OCI-LY7 (cell line): Measurements from ENCODE around the gene SV2C. TPM values are rescaled to one million over a fixed set of nuclear protein-coding genes. Genes with fewer than 3 reads are reported as not detected.

Source experiments
- BruUV-seq: library from RNA; stranded (reverse); fragments of 400-500 nt; replicated peaks from 2 replicates; lab custom pipeline; 2021; lab: Mats Ljungman, UMichigan
- CTCF ChIA-PET: fragments of 300-600 bp; sonication (Branson Sonifier 250); formaldehyde crosslinking; loops from one replicate; lab custom pipeline; 2022; ENCODE audit warnings: antibody characterized with exemption; ENCODE audit not compliant: unreplicated experiment; lab: Charles Lee
- POLR2A ChIA-PET: fragments of 300-600 bp; sonication (Branson Sonifier 250); formaldehyde crosslinking; loops from one replicate; lab custom pipeline; 2022; ENCODE audit warnings: antibody characterized with exemption; lab: Charles Lee
- DNase-seq: peaks from one replicate; pipeline ENCODE4 v3.0.0-alpha.2; 2015; ENCODE audit warnings: low spot score
- H2AFZ ChIP-seq: fragments of 200-600 bp; sonication (generic), shearing (Covaris generic); 2 replicates; pipeline ENCODE4 v1.6.1; 2014; ENCODE audit warnings: mild to moderate bottlenecking, antibody characterized with exemption, low read length, moderate library complexity
- H3K27ac ChIP-seq: fragments of 200-600 bp; sonication (generic); 2 replicates; pipeline ENCODE4 v1.5.1; 2014; ENCODE audit warnings: mixed run types, low read depth, mild to moderate bottlenecking, moderate library complexity, low read length, inconsistent platforms; ENCODE audit not compliant: poor library complexity, severe bottlenecking
- H3K36me3 ChIP-seq: fragments of 200-600 bp; sonication (generic); 2 replicates; pipeline ENCODE4 v1.6.1; 2014; ENCODE audit warnings: mild to moderate bottlenecking, antibody characterized with exemption, low read length, moderate library complexity, mixed read lengths; ENCODE audit not compliant: insufficient read depth
- H3K4me1 ChIP-seq: fragments of 200-600 bp; sonication (generic); 2 replicates; pipeline ENCODE4 v1.5.1; 2014; ENCODE audit warnings: mild to moderate bottlenecking, low read length; ENCODE audit not compliant: insufficient read depth, poor library complexity, severe bottlenecking
- H3K4me2 ChIP-seq: fragments of 200-600 bp; sonication (generic); 2 replicates; pipeline ENCODE4 v1.6.1; 2014; ENCODE audit warnings: mild to moderate bottlenecking, low read length
- H3K4me3 ChIP-seq: fragments of 200-600 bp; sonication (generic); 2 replicates; pipeline ENCODE4 v1.5.1; 2014; ENCODE audit warnings: mild to moderate bottlenecking, low read depth, low read length; ENCODE audit not compliant: poor library complexity, severe bottlenecking
- H3K79me2 ChIP-seq: fragments of 200-600 bp; sonication (generic); 2 replicates; pipeline ENCODE4 v1.6.1; 2016; ENCODE audit warnings: low read depth, mild to moderate bottlenecking, low read length, moderate library complexity, mixed read lengths; ENCODE audit not compliant: insufficient read depth
- H3K9me2 ChIP-seq: fragments of 200-600 bp; sonication (generic); 2 replicates; pipeline ENCODE4 v1.6.1; 2016; ENCODE audit warnings: mild to moderate bottlenecking, low read length, mixed read lengths; ENCODE audit not compliant: insufficient read depth
- H3K9me3 ChIP-seq: fragments of 200-600 bp; sonication (generic); 2 replicates; pipeline ENCODE4 v1.6.1; 2014; ENCODE audit warnings: mild to moderate bottlenecking, mixed run types, low read length, mixed read lengths
- H4K20me1 ChIP-seq: fragments of 200-600 bp; sonication (generic); 2 replicates; pipeline ENCODE4 v1.6.1; 2014; ENCODE audit warnings: mild to moderate bottlenecking, antibody characterized with exemption, low read length, moderate library complexity, mixed read lengths; ENCODE audit not compliant: insufficient read depth
- CTCF ChIP-seq: fragments of 200-600 bp; sonication (generic); conservative IDR thresholded peaks from 2 replicates; pipeline ENCODE4 v1.5.1; 2014; ENCODE audit warnings: mild to moderate bottlenecking, antibody characterized with exemption, low read length, moderate library complexity, mixed read lengths
- EZH2phosphoT487 ChIP-seq: fragments of 200-600 bp; sonication (generic); IDR thresholded peaks from 2 replicates; pipeline ENCODE4 v1.6.1; 2018; ENCODE audit warnings: low read depth, borderline replicate concordance, mild to moderate bottlenecking, mixed run types, antibody characterized with exemption, low read length, moderate library complexity, mixed read lengths
- intact Hi-C: fragments of 100-400 bp; cut with micrococcal nuclease; formaldehyde crosslinking; loops from one replicate; pipeline ENCODE4 v1.10.0; 2022; ENCODE audit not compliant: unreplicated experiment
- total RNA-seq, 2 experiments: library from RNA; depleted of rRNA in 1 of 2; stranded (reverse); fragments of >200 nt in 1 of 2; shearing (Covaris generic) in 1 of 2; gene quantifications; 2 replicates each; pipeline ENCODE4 v1.2.3, GENCODE V29; 2014 to 2022

The SV2C gene
- total RNA-seq, 2 experiments from 2014 or later, result not detected

DNA sequence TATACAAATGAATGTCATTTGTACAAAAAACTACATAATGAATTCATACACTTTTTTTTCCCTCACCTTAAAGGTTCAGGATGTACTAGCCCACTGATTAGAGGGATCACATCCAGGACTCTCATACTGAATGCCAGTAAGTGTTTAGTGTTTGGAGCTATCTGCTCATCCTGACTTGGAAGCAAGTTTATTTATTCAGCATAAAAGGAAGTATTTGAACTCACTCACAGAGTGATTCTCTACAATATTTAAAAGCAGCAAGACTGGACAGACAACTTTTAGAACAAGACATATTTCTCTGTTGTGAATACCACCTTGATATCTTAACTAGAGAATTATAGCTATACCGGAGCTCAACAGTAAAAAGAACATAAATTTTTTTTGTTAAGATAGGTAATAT is 305.1 kb downstream of the SV2C start:
- Histone ChIP-seq H3K9me2 (no peaks in the 10 kb centered on the region), H3K4me1 (peaks cover 3% of the 10 kb centered on the region), H3K4me3 (no peak overlapping the region), H4K20me1 (no peaks in the 10 kb centered on the region), H3K27ac (no peak overlapping the region), H3K9me3 (no peaks in the 10 kb centered on the region), H2AFZ (no peak overlapping the region), H3K4me2 (no peak overlapping the region), H3K36me3 (no peaks in the 10 kb centered on the region), H3K79me2 (no peaks in the 10 kb centered on the region)
- ChIA-PET POLR2A (interaction anchor here (0.6 to 2.0 kb wide), 5 partner anchors 9 to 103 kb away, joined by 3 to 13 read pairs (median 5); partner anchors contain the start of gene IQGAP2), CTCF (no interaction called here)
- intact Hi-C loops, result no loop called here
- no peak for TF ChIP-seq CTCF
- no peak for TF ChIP-seq EZH2phosphoT487
- no peak for DNase-seq
- no TSS peak for BruUV-seq

DNA sequence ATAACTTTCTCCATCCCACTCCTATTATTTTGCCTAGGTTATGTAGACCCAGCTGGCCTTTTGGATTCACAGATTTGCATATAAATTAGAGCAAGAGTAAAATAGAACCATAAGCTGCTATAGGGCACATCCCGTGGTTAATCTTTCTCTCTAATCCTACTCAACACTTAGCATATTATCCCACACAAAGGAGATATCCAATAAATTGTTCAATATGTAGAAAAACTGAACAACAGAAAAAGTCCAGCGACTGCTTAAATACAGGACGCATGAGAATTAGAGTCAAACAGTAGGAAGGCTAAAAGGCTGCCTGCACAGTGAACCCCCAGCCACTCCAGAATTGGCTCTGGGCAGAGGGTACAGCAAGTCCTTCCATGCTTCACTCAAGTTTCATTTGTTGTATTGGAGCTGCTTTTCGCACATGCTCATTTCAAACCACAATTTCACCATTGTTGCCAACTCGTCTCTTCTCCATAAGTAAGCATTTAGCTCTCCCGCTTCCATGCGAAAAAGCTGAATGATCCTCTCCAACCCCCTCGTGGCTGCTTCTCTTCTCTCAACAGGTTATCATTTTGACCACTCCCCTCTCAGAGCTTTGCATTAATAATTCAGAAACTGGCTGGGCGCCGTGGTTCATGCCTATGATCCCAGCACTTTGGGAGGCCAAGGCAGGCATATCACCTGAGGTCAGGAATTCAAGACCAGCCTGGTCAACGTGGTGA is 305.8 kb downstream of the SV2C start:
- Histone ChIP-seq H3K36me3 (no peaks in the 10 kb centered on the region), H3K4me2 (no peak overlapping the region), H3K9me2 (no peaks in the 10 kb centered on the region), H3K4me3 (no peak overlapping the region), H4K20me1 (no peaks in the 10 kb centered on the region), H3K4me1 (peaks cover 3% of the 10 kb centered on the region), H3K27ac (no peak overlapping the region), H3K79me2 (no peaks in the 10 kb centered on the region), H3K9me3 (no peaks in the 10 kb centered on the region), H2AFZ (no peak overlapping the region)
- intact Hi-C loops, result no loop called here
- no peak for DNase-seq
- no TSS peak for BruUV-seq
- POLR2A ChIA-PET, result interaction anchor here (0.6 to 2.0 kb wide), 7 partner anchors 9 to 1005 kb away, joined by 3 to 11 read pairs (median 3); partner anchors contain the start of gene IQGAP2
- CTCF ChIA-PET, result no interaction called here
- no peak for TF ChIP-seq EZH2phosphoT487
- TF ChIP-seq CTCF, result no peak
